HG02642 (cell line): Measurements from ENCODE around the gene SDSL.

Experiments
- ATAC-seq: cut with Tn5 transposase; IDR thresholded peaks from one replicate; pipeline ENCODE4 v1.9.1; 2021; ENCODE audit warnings: mild to moderate bottlenecking; ENCODE audit not compliant: unreplicated experiment, poor library complexity

Gene SDSL

DNA sequence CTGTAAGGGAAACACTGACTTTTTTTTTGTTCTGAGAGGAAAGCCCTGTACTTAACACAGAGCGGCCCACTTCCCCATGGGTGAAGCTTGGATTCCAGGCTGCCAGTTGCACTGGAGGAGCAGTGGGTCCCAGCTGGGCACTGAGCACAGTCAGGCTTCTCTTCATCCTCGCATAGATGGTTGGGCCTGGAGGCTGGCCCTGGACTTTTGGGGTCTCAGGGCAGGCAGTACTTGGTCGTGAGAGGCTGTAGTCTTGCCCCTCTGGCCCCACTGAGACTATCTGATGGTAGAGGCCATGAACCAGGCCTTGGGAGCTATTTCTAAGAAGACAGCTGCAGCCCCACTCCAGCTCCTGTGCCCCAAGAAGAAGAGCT is 55.6 kb downstream of the SDSL start:
- no peak for ATAC-seq

DNA sequence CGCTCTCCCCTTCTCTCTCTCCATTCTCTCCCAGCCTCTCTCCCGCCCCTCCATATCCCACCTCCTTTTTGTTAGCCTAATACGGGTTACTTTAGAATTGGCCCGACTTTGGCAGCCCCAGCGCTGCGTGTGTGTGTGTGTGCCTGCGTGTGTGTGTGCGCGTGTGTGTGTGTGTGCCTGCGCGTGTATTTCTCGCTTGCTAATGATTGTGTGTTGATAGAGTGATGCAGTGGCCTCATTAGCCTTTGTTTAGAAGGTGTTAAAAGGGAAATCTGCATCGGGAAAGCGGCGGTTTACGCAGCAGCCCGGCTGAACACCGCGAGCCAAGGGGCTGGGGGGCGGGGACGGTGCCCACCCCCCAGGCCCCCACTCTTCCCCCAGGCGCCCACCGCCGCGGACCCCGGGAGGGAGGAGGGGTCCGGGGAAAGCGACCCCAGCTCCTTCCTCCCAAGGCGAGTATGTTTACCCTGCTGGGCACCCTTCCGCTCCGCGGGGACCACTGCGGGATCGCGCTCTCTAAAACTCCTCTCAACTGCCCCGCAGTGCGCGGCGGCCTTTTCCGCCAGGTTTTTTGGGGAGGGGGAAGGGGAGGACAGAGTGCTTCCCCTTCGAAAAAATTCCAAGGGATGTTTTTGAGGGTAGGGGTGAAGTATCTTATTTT is 56.3 kb downstream of the SDSL start:
- no peak for ATAC-seq

DNA sequence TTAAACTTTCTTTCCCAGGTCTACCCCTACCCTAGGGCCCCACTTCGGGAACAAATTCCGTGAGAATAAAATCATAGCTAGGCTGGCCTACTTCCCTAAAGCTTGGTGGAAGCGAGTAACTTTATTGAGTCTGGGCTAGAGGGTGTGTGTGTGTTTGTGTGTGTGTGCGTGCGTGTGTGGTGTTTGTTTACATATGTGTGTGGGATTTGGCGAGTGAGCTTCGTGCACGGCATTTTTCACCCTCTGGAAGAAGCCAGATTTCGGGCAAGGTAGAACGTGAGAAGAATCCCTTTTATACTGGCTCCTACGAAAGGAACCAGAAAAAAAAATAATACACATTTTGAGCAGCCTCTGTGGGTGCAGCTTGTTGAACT is 57.0 kb downstream of the SDSL start:
- no peak for ATAC-seq

DNA sequence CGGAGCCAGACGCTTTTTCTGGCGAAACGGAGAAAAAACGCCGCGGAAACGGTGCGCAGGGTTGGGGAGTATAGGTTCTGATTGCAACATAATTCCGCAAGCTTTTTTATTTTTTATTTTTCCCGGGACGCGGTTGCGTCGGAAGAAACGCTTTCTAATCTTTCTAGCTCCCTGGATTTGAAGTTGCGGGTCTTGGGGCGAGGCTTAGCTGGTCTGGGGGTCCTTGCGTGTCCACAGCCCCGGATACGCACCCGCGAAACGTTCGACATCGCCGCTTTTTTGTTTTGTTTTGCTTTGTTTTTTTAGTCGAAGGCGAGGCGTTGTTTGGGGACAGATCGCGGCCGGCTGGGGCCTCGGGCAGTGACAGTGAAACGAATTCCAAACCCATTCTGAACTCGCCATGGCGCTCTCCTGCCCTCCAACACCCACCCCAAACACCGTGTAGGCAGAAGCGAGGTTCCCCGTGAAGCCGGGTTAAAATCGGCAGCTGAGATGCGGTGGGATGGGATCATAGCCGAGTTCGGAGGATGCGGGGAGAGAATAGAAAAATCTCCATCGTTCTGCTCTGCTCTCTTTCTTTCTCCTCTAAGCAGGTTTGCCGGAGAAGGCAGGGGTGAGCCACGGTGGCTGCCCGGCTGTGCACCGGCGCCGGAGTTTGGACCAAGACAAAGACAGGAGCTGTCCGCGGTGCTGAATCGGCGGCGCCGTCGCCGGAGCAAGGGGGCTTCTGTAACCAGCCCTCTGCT is 57.6 kb downstream of the SDSL start:
- ATAC-seq: no peak

DNA sequence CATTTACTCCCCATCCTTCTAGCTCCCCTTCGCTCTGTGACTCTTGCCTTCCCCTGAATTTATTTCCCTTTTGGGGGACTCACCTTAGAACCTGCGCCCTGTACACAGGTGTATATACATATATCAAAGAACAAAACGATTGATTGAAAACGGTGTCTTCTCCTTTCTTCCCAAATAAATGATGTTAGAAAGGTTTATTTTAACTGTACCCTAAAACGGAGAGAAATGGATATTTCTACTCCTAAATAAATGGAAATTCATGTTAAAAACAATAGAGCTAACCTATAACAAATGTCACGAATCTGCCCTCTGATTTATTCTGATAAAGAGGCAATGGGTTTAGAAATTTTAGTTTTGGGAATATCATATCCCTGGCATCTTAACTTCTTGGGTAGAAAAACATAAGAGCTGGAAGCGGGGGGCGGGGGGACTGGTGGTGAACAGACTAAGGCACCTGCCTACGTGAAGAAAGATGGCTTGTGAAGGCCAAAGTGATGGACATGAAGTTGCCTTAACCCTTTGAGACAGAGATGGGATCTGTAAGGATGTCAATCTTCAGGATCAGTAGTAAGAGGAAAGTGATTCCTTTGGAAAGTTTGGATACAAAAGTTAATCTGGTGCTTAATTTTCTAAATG is 58.3 kb downstream of the SDSL start:
- no peak for ATAC-seq

DNA sequence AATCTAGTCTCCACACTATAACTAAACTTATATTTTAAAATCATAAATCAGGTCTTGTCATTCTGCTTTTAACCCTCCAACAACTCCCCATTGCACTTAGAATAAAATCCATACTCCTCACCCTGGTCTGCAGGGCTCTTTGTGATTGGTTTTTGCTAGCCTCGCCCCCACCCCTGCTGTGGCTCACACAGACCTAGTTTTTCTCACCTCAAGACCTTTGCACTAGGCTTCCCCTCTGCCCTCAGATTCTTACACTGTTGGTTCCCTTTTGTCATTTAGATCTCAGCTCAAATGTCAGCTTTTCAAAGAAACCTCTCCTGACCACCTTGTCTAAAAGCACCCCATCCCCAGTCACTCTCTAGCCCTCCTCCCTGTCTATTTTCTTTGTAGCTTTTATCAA is 60.2 kb downstream of the SDSL start:
- no peak for ATAC-seq

DNA sequence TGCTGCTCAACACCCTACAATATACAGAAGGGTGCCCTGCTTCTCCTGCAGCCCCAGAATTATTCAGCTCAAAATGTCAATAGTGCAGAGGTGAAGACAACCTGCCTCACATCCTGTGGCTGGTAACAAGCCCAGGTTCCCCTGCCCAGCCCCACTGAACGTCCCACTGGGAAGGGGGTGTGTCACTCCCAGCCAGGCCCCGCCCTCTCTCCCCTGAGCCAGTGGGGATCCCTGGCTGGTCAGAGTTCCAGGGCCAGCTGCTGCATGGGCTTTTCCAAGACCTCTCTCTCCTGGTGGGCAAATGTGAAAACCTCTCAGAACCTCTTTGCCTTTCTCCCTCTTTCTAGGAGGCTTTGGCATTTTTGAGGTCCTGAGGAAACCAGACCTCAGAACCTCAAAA is 63.1 kb downstream of the SDSL start:
- no peak for ATAC-seq

DNA sequence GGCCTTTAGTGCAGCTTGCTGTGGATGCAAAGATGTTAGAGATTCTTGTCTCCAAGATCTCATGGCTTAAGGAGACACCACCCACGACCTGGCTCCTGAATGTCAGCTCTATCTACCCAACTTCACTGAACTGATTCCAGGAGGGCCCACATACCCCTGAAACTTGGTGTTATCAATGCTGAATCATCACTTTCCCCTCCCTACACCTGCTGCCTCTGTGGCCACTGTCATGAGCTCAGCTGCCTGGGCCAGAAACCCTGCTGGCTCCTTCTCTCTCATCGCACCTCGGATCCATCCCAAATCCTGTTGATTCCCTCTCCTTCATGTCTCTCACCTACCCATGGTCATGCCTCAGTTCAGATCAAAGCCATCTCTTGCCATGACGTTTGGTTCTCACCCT is 64.5 kb downstream of the SDSL start:
- ATAC-seq: no peak
